T-cell (primary cell): Measurements from ENCODE around the gene LENG1. TPM values are rescaled to one million over a fixed set of nuclear protein-coding genes. Genes with fewer than 3 reads are reported as not detected.

Experiments
- ATAC-seq, 4 experiments: fragments of 200-7000 bp in 3 of 4; fragments of 150-1000 bp in 1 of 4; cut with Tn5 transposase; replicated peaks in 1 of 4; 1 replicate in 3 of 4; 2 replicates in 1 of 4; pipeline ENCODE4 v1.10.0; 2021; ENCODE audit warnings: moderate library complexity in 3 of 4, mild to moderate bottlenecking in 2 of 4, moderate number of reproducible peaks in 1 of 4
- CTCF ChIA-PET, 2 donors: fragments of 300-600 bp; sonication (Branson Sonifier 250); formaldehyde crosslinking; loops; one replicate each; lab custom pipeline; 2022; ENCODE audit warnings: antibody characterized with exemption in 2 of 2; lab: Charles Lee
- POLR2A ChIA-PET, 2 donors: fragments of 300-600 bp; sonication (Branson Sonifier 250); formaldehyde crosslinking; loops; one replicate each; lab custom pipeline; 2022; ENCODE audit warnings: antibody characterized with exemption in 2 of 2; lab: Charles Lee
- DNase-seq, 35 experiments: peaks; one replicate each; pipeline versions ENCODE4 v3.0.0 to v3.0.0-alpha.2; 2013 to 2023
- H3K27ac ChIP-seq: one replicate; pipeline ENCODE4 v1.5.1; 2013; ENCODE audit warnings: low read length
- H3K27me3 ChIP-seq, 2 experiments: replicated peaks in 1 of 2; 1 replicate in 1 of 2; 2 replicates in 1 of 2; pipeline versions ENCODE4 v1.6.1 to v1.7.0; 2013; ENCODE audit warnings: low read length in 1 of 2, mixed read lengths in 1 of 2; ENCODE audit not compliant: control insufficient read depth in 2 of 2, insufficient read depth in 2 of 2; ENCODE audit errors: extremely low read depth in 1 of 2
- H3K36me3 ChIP-seq, 2 donors: 1 replicate in 1 of 2; 2 replicates in 1 of 2; pipeline versions ENCODE4 v1.6.1 to v1.7.0; 2013; ENCODE audit warnings: low read length in 1 of 2; ENCODE audit not compliant: control insufficient read depth in 2 of 2, insufficient read depth in 1 of 2; ENCODE audit errors: extremely low read depth in 1 of 2
- H3K4me1 ChIP-seq, 2 experiments: 1 replicate in 1 of 2; 2 replicates in 1 of 2; pipeline versions ENCODE4 v1.6.1 to v1.7.0; 2013; ENCODE audit warnings: low read length in 2 of 2, mixed read lengths in 1 of 2; ENCODE audit not compliant: insufficient read depth in 2 of 2, control insufficient read depth in 1 of 2; ENCODE audit errors: extremely low read depth in 1 of 2
- H3K4me3 ChIP-seq, 2 donors: 1 replicate in 1 of 2; 2 replicates in 1 of 2; pipeline versions ENCODE4 v1.5.1 to v1.7.0; 2013; ENCODE audit warnings: mild to moderate bottlenecking in 2 of 2, low read length in 1 of 2, moderate library complexity in 1 of 2; ENCODE audit not compliant: control insufficient read depth in 1 of 2; ENCODE audit errors: extremely low read depth in 1 of 2
- H3K9me3 ChIP-seq: 2 replicates; pipeline ENCODE4 v1.7.0; 2013
- H3K27ac Mint-ChIP-seq, 2 donors: one replicate each; pipeline ENCODE4 v1.8.0; 2020 to 2021; ENCODE audit warnings: mild to moderate bottlenecking in 2 of 2, mixed read lengths in 2 of 2
- H3K27me3 Mint-ChIP-seq, 2 donors: one replicate each; pipeline ENCODE4 v1.8.0; 2021 to 2022; ENCODE audit warnings: mixed read lengths in 2 of 2
- H3K36me3 Mint-ChIP-seq: one replicate; pipeline ENCODE4 v1.8.0; 2021; ENCODE audit warnings: mixed read lengths
- H3K4me1 Mint-ChIP-seq, 3 donors: one replicate each; pipeline ENCODE4 v1.8.0; 2020 to 2022; ENCODE audit warnings: mixed read lengths in 3 of 3, mild to moderate bottlenecking in 1 of 3
- H3K4me3 Mint-ChIP-seq, 3 donors: one replicate each; pipeline ENCODE4 v1.8.0; 2020 to 2022; ENCODE audit warnings: mild to moderate bottlenecking in 3 of 3, mixed read lengths in 3 of 3, moderate library complexity in 3 of 3
- H3K9me3 Mint-ChIP-seq, 3 donors: one replicate each; pipeline ENCODE4 v1.8.0; 2020 to 2022; ENCODE audit warnings: mixed read lengths in 3 of 3
- WGBS: methylation state at CpG from one replicate; pipeline ENCODE4 v1.1.5; 2013; ENCODE audit warnings: missing lambda C conversion rate; ENCODE audit not compliant: insufficient coverage; 5-methylcytosine and 5-hydroxymethylcytosine counted together
- total RNA-seq, 35 experiments: library from RNA in 6 of 35; stranded (reverse) in 6 of 35; fragments of 120-200 nt in 1 of 35; gene quantifications; one replicate each; pipeline versions ENCODE4 v1.2.1 to v1.2.4 and lab custom pipeline; 2013 to 2026

Gene LENG1
- total RNA-seq, 5 donors from 2014 or later (not counting 1 experiment from before 2014, with no cell fraction given): 8.4 to 21.5 (median 19.2) TPM

DNA sequence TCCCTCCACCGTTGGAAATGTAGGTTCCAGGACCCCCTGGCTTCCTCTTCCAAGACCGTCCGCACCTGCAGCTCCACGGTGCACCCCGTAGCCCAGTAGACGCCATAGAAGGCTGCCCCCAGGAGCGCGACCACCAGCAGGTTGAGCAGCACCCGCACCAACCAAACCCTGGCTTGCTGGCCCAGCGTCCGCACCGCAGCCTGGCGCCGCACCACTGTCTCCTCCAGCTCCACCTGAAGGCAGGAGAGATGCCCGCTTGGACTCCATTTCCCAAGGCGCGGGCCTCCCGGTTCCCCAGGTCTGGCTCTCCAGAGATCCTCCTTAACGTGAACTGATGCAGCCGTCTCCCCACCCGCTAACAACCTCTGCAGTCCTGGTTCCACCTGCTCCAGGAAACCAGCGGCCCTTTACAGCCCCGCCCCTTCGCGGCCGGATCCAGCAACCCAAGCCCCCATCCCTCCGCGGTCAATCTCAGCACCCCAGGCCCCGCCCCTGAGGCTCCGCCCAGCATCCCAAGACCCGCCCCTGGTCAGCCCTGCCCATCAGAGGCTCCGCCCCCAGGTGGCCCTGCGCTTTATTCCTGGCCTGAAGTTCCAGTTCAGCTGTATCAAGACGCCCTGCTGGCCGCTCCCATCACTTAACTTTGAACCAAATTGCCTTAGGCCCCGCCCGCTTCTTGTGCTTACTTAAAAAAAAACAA, 5.0 kb upstream of the LENG1 start:
- peaks cover 0 to 19% of the 10 kb centered on the region in 2 experiments for H3K27me3 ChIP-seq
- H3K9me3 Mint-ChIP-seq: no peaks in the 10 kb centered on the region
- WGBS: 12% methylated on average over 29 of the region's 37 CpGs
- ATAC-seq (no peak), DNase-seq (peak in 27 of 35 experiments; percentile 21 to 68 (median 45))
- no peaks in the 10 kb centered on the region for H3K9me3 ChIP-seq
- POLR2A ChIA-PET: no interaction called here
- no peaks in the 10 kb centered on the region for H3K36me3 ChIP-seq
- H3K4me1 ChIP-seq: peaks cover 5 to 51% of the 10 kb centered on the region in 2 experiments
- CTCF ChIA-PET: interaction anchor here in 1 of 2 donors (0.7 kb wide), 1 partner anchor 9 kb away, joined by 3 read pairs; no protein-coding TSS in a partner anchor
- H3K4me3 ChIP-seq: peak overlapping the region in 1 of 2 donors; percentile 38
- peaks cover 41 to 58% (median 43%) of the 10 kb centered on the region in 3 donors for H3K4me1 Mint-ChIP-seq
- peak overlapping the region; percentile 53 to 71 (median 61) for H3K4me3 Mint-ChIP-seq
- H3K27me3 Mint-ChIP-seq: no peaks in the 10 kb centered on the region
- H3K36me3 Mint-ChIP-seq: no peaks in the 10 kb centered on the region
- no peak overlapping the region for H3K27ac ChIP-seq
- peak overlapping the region in 1 of 2 donors; percentile 69 for H3K27ac Mint-ChIP-seq

DNA sequence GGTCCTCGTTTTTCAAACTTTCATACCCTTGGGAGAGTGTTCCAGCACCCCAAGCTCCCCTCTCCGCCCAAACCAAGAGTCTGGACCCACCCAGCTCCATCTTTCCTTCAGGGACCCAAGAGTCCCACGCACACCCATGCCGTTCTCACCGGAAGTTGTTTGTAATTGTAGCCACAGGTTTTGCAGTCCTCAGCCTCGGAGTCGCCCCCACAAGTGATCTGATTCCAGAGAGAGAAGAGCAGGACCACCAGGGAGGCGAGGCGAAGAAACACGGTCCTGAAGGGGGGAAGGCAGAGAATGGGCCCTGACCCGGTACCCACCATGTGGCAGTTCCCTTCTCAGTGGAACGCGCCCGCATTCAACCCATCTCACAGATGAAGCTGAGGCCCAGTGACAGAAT, 3.4 kb upstream of the LENG1 start:
- Mint-ChIP-seq H3K4me1 (peaks cover 47 to 64% (median 59%) of the 10 kb centered on the region in 3 donors), H3K27me3 (no peaks in the 10 kb centered on the region), H3K9me3 (no peaks in the 10 kb centered on the region), H3K27ac (peak overlapping the region; percentile 28 to 78), H3K36me3 (peaks cover 5% of the 10 kb centered on the region), H3K4me3 (peak overlapping the region; percentile 80 to 94 (median 82))
- no peak for DNase-seq
- Histone ChIP-seq H3K4me1 (peaks cover 17 to 58% of the 10 kb centered on the region in 2 experiments), H3K27me3 (peaks cover 0 to 19% of the 10 kb centered on the region in 2 experiments), H3K36me3 (peaks cover 0 to 6% of the 10 kb centered on the region in 2 donors), H3K27ac (no peak overlapping the region), H3K4me3 (peak overlapping the region; percentile 48 to 65), H3K9me3 (no peaks in the 10 kb centered on the region)
- POLR2A ChIA-PET: no interaction called here
- WGBS: 76% methylated on average over 6 of the region's 14 CpGs
- CTCF ChIA-PET: interaction anchor here (0.7 to 1.4 kb wide), 3 partner anchors 26 to 1918 kb away, joined by 3 to 4 read pairs (median 3); partner anchors contain the start of gene MBOAT7 (in 1 of the 2)
- ATAC-seq: no peak

DNA sequence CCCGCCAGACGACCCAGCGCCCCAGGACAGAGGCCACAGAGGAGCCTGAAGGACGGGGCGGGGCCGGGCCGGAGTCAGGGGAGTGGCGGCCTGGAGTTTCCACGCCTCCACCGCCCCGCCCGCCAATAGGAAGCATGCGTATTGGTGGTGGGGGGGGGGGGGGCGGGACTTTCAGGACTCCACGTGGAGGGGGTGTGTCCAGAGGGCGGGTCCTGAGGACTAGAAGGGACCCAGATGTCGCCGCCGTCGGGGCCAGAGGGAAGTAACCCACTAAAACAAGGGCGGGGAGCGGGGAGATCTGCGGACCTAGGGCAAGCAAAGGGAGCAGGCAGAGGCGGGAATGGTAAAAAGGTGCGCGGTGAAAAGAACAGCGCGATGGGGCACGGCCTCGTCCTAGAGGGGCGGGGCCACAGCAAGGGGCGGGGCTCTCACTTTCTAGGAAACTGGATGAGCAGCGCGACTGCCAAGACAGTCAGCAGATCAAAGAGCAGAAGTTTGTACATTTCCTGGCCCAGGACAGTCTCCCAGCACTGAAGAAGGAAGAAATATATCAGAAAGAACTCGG, 2.8 kb upstream of the LENG1 start:
- no peaks in the 10 kb centered on the region for H3K27me3 Mint-ChIP-seq
- H3K9me3 Mint-ChIP-seq: no peaks in the 10 kb centered on the region
- WGBS: 4% methylated on average over 23 of the region's 35 CpGs
- peak overlapping the region; percentile 80 to 94 (median 82) for H3K4me3 Mint-ChIP-seq
- peak overlapping the region; percentile 48 to 65 for H3K4me3 ChIP-seq
- H3K27ac Mint-ChIP-seq: peak overlapping the region; percentile 55 to 78
- H3K36me3 ChIP-seq: peaks cover 0 to 11% of the 10 kb centered on the region in 2 donors
- ChIA-PET CTCF (interaction anchor here in 1 of 2 donors (0.7 to 1.4 kb wide), 2 partner anchors 26 to 27 kb away, joined by 3 read pairs; partner anchors contain the start of gene MBOAT7), POLR2A (no interaction called here)
- DNase-seq (peak; percentile 55 to 83 (median 74)), ATAC-seq (peak; percentile 10 to 21 (median 17))
- H3K9me3 ChIP-seq: no peaks in the 10 kb centered on the region
- peaks cover 47 to 64% (median 59%) of the 10 kb centered on the region in 3 donors for H3K4me1 Mint-ChIP-seq
- H3K36me3 Mint-ChIP-seq: peaks cover 5% of the 10 kb centered on the region
- H3K4me1 ChIP-seq: peaks cover 17 to 64% of the 10 kb centered on the region in 2 experiments
- peaks cover 0 to 19% of the 10 kb centered on the region in 2 experiments for H3K27me3 ChIP-seq
- no peak overlapping the region for H3K27ac ChIP-seq

DNA sequence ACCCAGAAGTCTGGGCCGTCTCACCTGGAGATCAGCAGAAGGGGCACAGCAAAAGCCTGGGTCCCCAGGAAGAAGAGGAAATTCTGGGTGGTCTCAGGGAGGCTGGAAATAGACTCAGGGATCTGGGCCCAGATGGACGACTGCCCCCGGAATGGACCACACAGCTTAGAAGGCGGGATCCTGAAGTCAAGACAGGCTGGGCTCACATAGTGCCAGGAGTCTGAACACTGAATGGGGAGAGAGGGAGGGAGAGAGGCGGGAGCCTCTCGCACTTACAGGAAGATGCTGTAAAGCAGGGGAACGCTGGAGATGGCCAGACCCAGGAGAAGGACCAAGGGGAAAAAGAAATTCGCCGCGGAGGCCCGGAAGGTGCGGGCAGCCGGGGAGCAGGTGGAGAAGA, 1.3 kb upstream of the LENG1 start:
- Histone ChIP-seq H3K4me3 (no peak overlapping the region), H3K4me1 (peaks cover 20 to 77% of the 10 kb centered on the region in 2 experiments), H3K27ac (no peak overlapping the region), H3K9me3 (no peaks in the 10 kb centered on the region), H3K36me3 (peaks cover 0 to 26% of the 10 kb centered on the region in 2 donors), H3K27me3 (peaks cover 0 to 19% of the 10 kb centered on the region in 2 experiments)
- no peak for DNase-seq
- ChIA-PET CTCF (interaction anchor here in 1 of 2 donors (0.6 kb wide), 1 partner anchor 50 kb away, joined by 3 read pairs; no protein-coding TSS in a partner anchor), POLR2A (interaction anchor here in 1 of 2 donors (2.2 kb wide), 1 partner anchor 24 kb away, joined by 16 read pairs; the partner anchor contains the start of gene CNOT3)
- Mint-ChIP-seq H3K27ac (peak overlapping the region; percentile 100), H3K4me1 (peaks cover 56 to 77% (median 66%) of the 10 kb centered on the region in 3 donors), H3K4me3 (peak overlapping the region; percentile 94 to 100 (median 100)), H3K27me3 (no peaks in the 10 kb centered on the region), H3K9me3 (no peaks in the 10 kb centered on the region), H3K36me3 (peaks cover 16% of the 10 kb centered on the region)
- no peak for ATAC-seq
- 76% methylated on average over 10 of the region's 13 CpGs for WGBS

DNA sequence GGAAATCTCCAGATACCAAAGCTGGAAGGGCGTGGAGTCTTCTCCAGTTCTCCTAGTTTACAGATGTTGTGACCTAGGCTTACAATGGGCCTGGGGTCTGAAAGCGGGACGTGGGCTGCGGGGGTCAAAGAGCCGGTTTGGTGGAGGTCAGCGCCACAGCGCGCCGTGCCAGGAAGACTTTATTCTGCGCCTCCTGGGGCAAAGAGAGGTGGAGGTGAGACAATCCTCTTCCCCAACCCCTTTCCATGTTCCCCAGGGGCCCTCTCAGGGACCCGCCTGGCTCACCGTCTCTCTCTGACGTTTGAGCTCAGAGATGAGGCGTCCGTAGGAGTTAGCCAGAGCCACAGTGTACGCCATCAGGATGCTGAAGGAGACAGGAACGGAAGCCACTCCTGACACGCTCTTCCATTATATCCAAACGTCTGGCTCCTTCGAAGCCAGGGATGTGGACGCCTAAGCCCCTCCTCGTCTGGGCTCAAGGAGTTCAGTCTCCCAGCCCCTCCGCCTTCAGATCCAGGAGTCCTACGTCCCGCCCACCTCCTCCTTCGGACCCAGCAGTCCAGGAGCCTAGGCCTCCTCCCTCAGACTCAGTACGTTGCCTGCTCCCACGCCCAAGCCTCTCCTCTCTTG, 776 bp upstream of the LENG1 start:
- no peaks in the 10 kb centered on the region for H3K27me3 Mint-ChIP-seq
- Histone ChIP-seq H3K36me3 (peaks cover 0 to 32% of the 10 kb centered on the region in 2 donors), H3K4me3 (peak overlapping the region; percentile 58 to 84), H3K9me3 (no peaks in the 10 kb centered on the region), H3K27ac (peak overlapping the region; percentile 80), H3K27me3 (peaks cover 0 to 19% of the 10 kb centered on the region in 2 experiments), H3K4me1 (peaks cover 24 to 83% of the 10 kb centered on the region in 2 experiments)
- H3K27ac Mint-ChIP-seq: peak overlapping the region; percentile 100
- WGBS: 13% methylated on average over 18 of the region's 28 CpGs
- peaks cover 18% of the 10 kb centered on the region for H3K36me3 Mint-ChIP-seq
- H3K4me1 Mint-ChIP-seq: peaks cover 58 to 79% (median 66%) of the 10 kb centered on the region in 3 donors
- DNase-seq (peak in 1 of 35 experiments; percentile 42), ATAC-seq (no peak)
- peak overlapping the region; percentile 94 to 100 (median 100) for H3K4me3 Mint-ChIP-seq
- CTCF ChIA-PET: interaction anchor here in 1 of 2 donors (0.6 to 1.8 kb wide), 4 partner anchors 10 to 50 kb away, joined by 3 to 13 read pairs (median 6); partner anchors contain the start of genes CNOT3 and TSEN34
- POLR2A ChIA-PET: interaction anchor here in 1 of 2 donors (1.8 to 2.2 kb wide), 3 partner anchors 23 to 41 kb away, joined by 6 to 16 read pairs (median 9); partner anchors contain the start of genes CNOT3, MBOAT7 and RPS9
- no peaks in the 10 kb centered on the region for H3K9me3 Mint-ChIP-seq
